Erythroblast (primary cell): ENCODE data around the gene ADORA2B.

Experiments
- GATA1 ChIP-seq: IDR thresholded peaks from 2 replicates; pipeline ENCODE4 v1.6.1; 2011; ENCODE audit warnings: low read depth, mild to moderate bottlenecking, control low read depth, low read length, moderate library complexity
- POLR2A ChIP-seq: IDR thresholded peaks from 2 replicates; pipeline ENCODE4 v1.6.1; 2011; ENCODE audit warnings: mild to moderate bottlenecking, low read length

GRCh38 chr17:15998031-15998562 lies 53.2 kb downstream of the ADORA2B start:
- TF ChIP-seq POLR2A (no peak), GATA1 (no peak)
